LNCAP (cell line): ENCODE results near the gene VPS33A.

Experiments
- CTCF ChIP-seq: fragments of 450-650 bp; IDR thresholded peaks from 2 replicates; pipeline ENCODE4 v1.5.1; 2017; ENCODE audit warnings: mild to moderate bottlenecking

The VPS33A gene

GRCh38 chr12:122266230-122266901, at the start of gene VPS33A:
TSS of gene VPS33A (minus strand) at chr12:122266494. CDS start at chr12:122266408, 86 bp downstream.
- no peak for TF ChIP-seq CTCF

GRCh38 chr12:122312926-122313325, 46.6 kb upstream of the VPS33A start:
- no peak for TF ChIP-seq CTCF

- TF ChIP-seq CTCF = no peak
Observed at GRCh38 chr12:122311696-122312095, 45.4 kb upstream of the VPS33A start.

GRCh38 chr12:122310626-122311333, 44.5 kb upstream of the VPS33A start:
- no peak for TF ChIP-seq CTCF

- TF ChIP-seq CTCF = no peak
Observed at GRCh38 chr12:122309564-122310121, 43.3 kb upstream of the VPS33A start.

- no peak for TF ChIP-seq CTCF
Observed at GRCh38 chr12:122308811-122309210, 42.5 kb upstream of the VPS33A start.

- TF ChIP-seq CTCF = peak; percentile 50
Observed at GRCh38 chr12:122306407-122306806, 40.1 kb upstream of the VPS33A start.
